Testis (tissue), 2 donors: ENCODE measurements around the gene SLC6A12.

Experiments
- CTCF ChIP-seq, 3 experiments: fragments of 450-650 bp in 2 of 3; fragments of 200-600 bp in 1 of 3; sonication (generic) in 1 of 3; IDR thresholded peaks; one replicate each; pipeline ENCODE4 v1.5.1; 2016 to 2019; ENCODE audit warnings: antibody characterized with exemption in 3 of 3, mild to moderate bottlenecking in 2 of 3, moderate library complexity in 1 of 3
- POLR2A ChIP-seq: fragments of 450-650 bp; IDR thresholded peaks from one replicate; pipeline ENCODE4 v1.6.1; 2017; ENCODE audit warnings: antibody characterized with exemption, mild to moderate bottlenecking, moderate library complexity

GRCh38 chr12:227286-227915 lies 13.4 kb upstream of the SLC6A12 start:
- TF ChIP-seq CTCF (IDR thresholded peaks at IDR 0.05): no peak
- no peak for TF ChIP-seq POLR2A
